HuH-7 (cell line): ENCODE results near the gene IGFL3.
"Not testable (repeated sequence)": the region's sequence is repeated elsewhere in the genome, so short reads cannot be mapped to it uniquely, and the experiment has no call there.

Experiments
- DNase-seq: peaks from one replicate; pipeline ENCODE4 v3.0.0; 2011; ENCODE audit warnings: low spot score

IGFL3 gene

GRCh38 chr19:46124638-46125115 lies at the start of gene IGFL3:
Gene IGFL3 (minus strand): TSS chr19:46124688. CDS start chr19:46124649, 39 bp downstream.
- DNase-seq = no peak

- no peak for DNase-seq
These were observed 49.5 kb upstream of the IGFL3 start for GRCh38 chr19:46173886-46174480.

DNA sequence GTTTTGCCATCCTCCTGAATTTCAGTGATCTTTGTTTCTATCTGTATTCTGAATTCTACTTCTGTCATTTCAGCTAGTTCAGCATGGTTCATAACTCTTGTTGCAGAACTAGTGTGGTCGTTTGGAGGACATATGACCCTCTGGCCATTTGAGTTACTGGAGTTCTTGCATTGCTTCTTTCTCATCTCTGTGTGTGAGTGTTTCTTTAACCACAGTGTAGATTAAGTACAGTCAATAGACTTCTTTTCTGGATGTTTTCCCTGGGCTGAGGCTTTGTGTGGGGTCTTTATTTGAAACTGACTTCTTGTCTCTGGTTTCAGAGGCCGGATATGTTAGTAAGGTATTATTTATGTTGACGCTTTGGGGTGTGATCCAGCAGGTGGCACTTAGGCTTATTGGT lies 38.2 kb upstream of the IGFL3 start:
- no peak for DNase-seq

DNA sequence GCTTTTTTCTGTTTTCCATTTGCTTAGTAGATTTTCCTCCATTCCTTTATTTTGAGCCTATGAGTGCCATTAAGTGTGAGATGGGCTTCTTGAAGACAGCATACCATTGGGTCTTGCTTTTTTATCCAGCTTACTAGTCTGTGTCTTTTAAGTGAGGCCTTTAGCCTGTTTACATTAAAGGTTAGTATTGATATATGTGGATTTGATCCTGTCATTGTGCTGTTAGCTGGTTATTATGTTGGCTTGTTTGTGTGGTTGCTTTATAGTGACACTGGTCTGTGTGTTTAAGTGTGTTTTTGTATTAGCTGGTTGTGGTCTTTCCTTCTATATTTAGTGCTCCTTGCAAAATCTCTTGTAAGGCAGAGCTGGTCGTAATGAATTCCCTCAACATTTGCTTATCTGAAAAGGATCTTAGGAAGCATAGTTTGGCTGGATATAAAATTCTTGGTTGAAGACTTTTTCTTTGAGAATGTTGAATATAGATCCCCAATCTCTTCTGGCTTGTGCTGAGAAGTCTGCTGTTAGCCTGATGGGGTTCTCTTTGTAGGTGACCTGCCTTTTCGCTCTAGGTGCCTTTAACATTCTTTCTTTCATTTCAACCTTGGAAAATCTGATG lies 37.3 kb upstream of the IGFL3 start:
- not testable (repeated sequence) for DNase-seq

DNA sequence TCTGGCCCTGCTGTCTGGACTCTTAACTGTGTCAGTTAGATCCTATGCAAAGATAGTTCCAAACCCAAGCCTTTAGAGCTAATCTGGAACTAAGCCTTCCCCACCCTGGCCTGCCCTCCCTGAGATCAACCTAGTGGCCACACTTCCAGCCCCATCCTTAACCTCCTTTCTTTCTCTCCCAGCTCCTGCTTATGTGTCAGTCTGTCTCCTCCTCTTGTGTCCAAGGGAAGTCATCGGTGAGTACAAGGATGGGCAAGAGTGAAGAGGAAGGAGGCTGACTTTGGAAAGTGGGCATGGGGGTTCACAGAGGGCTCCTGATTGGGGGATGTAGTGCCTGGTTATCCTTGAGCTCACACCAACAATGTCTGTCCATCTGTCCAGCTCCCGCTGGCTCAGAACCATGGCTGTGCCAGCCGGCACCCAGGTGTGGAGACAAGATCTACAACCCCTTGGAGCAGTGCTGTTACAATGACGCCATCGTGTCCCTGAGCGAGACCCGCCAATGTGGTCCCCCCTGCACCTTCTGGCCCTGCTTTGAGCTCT lies 35.8 kb upstream of the IGFL3 start:
- DNase-seq = no peak

- no peak for DNase-seq
These were observed 35.1 kb upstream of the IGFL3 start for GRCh38 chr19:46159418-46160232.

DNA sequence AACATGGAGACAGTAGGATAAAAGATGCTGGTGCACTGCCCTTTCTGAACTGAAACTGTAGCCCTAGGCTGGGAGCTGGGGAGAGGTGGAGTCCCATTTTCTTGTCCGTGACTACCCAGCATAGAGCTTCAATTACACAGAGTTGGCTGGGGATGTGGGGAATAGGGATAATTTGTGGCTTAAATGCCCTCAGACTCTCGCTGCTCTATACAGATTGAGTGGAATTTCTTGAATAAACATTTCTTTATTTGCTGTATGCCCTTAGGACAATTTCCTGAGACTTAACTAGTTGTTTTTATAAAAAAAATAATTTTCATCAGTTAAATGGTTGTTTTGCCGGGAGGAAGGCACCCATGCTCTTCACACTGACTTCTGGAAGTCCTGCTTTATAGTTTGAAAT lies 30.7 kb upstream of the IGFL3 start:
- no peak for DNase-seq

GRCh38 chr19:46150606-46151005 lies 26.1 kb upstream of the IGFL3 start:
- DNase-seq = no peak

GRCh38 chr19:46147791-46148288 lies 23.4 kb upstream of the IGFL3 start, which contains the start of gene IGFL2:
Gene IGFL2 (plus strand): TSS chr19:46148238. CDS start chr19:46148279, 41 bp downstream.
- no peak for DNase-seq

GRCh38 chr19:46147166-46147740 lies 22.8 kb upstream of the IGFL3 start:
- no peak for DNase-seq

- no peak for DNase-seq
These were observed 20.3 kb upstream of the IGFL3 start for GRCh38 chr19:46144756-46145155.

- no peak for DNase-seq
These were observed 17.8 kb upstream of the IGFL3 start for GRCh38 chr19:46142294-46142693.

GRCh38 chr19:46141421-46141820 lies 16.9 kb upstream of the IGFL3 start:
- no peak for DNase-seq

GRCh38 chr19:46137915-46138473 lies 13.5 kb upstream of the IGFL3 start:
- DNase-seq = no peak

DNA sequence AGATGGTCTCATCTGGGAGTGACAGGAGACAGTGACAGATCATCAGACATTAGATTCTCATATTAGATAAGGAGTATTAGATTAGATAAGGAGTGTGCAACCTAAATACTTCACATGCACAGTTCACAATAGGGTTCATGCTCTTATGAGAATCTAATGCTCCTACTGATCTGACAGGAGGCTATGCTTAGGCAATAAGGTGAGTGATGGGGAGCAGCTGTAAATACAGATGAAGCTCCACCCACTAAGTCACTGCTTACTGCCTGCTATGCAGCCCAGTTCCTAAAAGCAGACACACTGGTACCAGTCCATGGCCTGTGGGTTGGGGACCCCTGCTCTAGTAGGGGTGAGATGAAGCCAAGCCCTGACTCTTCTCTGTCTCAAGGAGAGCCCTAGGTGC lies 10.0 kb upstream of the IGFL3 start:
- no peak for DNase-seq

DNA sequence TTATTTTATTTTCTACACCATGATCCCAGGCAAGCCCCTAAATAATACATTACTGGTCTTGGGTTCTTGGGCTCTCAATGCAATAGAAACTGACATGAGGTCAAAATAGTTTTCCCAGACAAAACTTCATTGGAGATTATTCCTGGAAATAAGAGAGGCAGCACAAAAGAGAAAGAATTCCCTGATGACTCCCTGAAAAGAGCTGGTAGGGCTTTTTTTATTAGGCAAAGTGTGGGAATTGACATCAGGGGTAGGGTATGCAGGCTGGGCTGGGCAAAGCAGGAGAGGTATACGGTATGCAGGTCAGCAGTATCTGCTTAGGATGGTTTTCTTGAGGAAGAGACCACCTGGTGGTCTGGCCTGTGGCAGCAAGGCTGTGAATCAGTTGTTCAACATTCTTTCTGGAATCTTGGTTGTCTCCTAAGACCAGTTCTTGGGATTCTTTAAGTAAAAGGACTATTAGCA lies 9.3 kb upstream of the IGFL3 start:
- DNase-seq = no peak

GRCh38 chr19:46133101-46133627 lies 8.7 kb upstream of the IGFL3 start:
- no peak for DNase-seq

- DNase-seq = no peak
These were observed 8.1 kb upstream of the IGFL3 start for GRCh38 chr19:46132508-46133100.

DNA sequence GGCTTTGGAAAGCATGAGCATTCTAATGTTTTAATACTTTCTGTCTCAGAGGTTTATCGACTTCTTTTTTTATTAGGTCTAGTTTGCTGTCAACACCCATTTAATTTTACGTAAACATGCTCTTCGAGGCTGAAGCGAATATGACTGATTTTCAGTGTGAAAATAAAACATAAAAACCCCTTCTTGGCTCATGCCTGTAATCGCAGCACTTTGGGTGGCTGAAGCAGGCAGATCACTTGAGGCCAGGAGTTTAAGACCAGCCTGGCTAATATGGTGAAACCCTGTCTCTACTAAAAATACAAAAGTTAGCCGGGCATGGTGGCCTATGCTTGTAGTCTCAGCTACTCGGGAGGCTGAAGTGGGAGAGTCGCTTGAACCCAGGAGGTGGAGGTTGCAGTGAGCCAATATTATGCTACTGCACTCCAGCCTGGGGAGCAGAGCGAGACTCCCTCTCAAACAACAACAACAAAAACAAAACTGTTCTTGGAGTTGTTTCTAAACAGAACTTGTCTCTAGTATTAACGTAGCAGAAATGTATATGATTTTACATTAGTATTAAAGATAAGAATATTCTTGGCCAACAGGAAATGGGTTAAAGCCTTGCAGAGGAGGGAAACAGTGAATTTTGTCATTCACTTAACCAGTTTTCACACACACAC lies 7.1 kb upstream of the IGFL3 start:
- no peak for DNase-seq

DNA sequence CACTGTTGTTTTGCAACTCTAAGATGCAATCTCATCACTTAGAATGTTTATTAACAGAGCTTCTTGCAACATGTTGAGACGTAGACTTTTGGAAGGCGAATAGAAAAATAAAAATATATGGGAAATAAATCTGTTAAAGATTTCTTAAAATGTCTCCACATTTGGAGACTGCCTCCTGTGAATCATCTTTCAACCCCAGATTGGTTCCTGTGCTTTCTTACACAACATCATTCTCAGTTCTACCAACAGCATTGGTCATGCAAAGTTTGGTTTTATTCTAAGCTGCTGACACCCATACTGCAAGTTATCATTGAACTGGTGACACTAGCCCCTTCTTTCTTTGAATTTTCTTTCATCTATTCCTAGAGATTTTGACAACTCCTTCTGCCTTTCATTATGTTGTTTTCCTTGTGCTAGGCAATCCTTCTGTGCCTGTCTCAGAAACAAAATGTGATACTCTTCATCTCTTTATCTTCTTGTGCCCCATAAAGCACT lies 1.6 kb upstream of the IGFL3 start:
- no peak for DNase-seq
